ENCODE measurements around the gene RDH8.
A peak's percentile ranks its signal among the peaks of the same experiment; 100 is the strongest.

RDH8 gene

DNA sequence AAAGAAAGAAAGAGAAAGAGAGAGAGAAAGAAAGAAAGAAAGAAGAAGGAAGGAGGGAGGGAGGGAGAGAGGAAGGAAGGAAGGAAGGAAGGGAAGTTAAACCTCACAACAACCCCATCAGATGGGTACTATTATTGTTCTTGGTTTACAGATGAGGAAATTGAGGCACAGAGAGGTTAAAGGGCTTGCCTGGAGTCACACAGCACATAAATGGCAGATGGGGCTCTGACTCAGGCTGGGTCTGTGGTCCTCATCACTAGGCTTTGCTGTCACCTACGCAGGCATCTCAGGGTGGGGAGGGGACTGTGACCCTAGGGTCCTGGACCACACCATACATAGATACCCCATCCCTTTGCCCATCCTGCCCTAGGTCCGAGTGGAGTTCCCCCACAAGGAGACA is 36.3 kb downstream of the RDH8 start:
- H3K9me3 ChIP-seq (ENCODE audit: control insufficient read depth, insufficient read depth, low read depth, low read length) = no peaks in the 10 kb centered on the region
- H3K4me3 ChIP-seq (ENCODE audit: low read depth, low read length) = no peak overlapping the region
- no peaks in the 10 kb centered on the region for H3K36me3 ChIP-seq (ENCODE audit: control insufficient read depth in 2 of 2, insufficient read depth in 1 of 2, low read length in 2 of 2)
- no peak for TF ChIP-seq GFI1B (tag by site-specific recombination; IDR thresholded peaks at IDR 0.05)
- no peak for TF ChIP-seq ZNF473 (tag by site-specific recombination; IDR thresholded peaks at IDR 0.05)
- no peak for TF ChIP-seq ZNF324 (tag by site-specific recombination; IDR thresholded peaks at IDR 0.05)
- TF ChIP-seq ZNF366 (tag by site-specific recombination; conservative IDR thresholded peaks at IDR 0.05) = peak; percentile 55
- TF ChIP-seq ZNF670 (tag by site-specific recombination; IDR thresholded peaks at IDR 0.05; ENCODE audit: low read depth) = no peak
- TF ChIP-seq ZNF776 (tag by site-specific recombination; IDR thresholded peaks at IDR 0.05; ENCODE audit: borderline replicate concordance) = no peak
- H3K27ac ChIP-seq (ENCODE audit: extremely low read depth, low read depth, low read length) = no peak overlapping the region
- POLR2A ChIA-PET = no interaction called here
- CTCF ChIA-PET = interaction anchor here (1.4 kb wide), 1 partner anchor 22 kb away, joined by 4 read pairs; no protein-coding TSS in a partner anchor
- no peaks in the 10 kb centered on the region for H3K4me1 ChIP-seq (ENCODE audit: control insufficient read depth, insufficient read depth, low read length)

DNA sequence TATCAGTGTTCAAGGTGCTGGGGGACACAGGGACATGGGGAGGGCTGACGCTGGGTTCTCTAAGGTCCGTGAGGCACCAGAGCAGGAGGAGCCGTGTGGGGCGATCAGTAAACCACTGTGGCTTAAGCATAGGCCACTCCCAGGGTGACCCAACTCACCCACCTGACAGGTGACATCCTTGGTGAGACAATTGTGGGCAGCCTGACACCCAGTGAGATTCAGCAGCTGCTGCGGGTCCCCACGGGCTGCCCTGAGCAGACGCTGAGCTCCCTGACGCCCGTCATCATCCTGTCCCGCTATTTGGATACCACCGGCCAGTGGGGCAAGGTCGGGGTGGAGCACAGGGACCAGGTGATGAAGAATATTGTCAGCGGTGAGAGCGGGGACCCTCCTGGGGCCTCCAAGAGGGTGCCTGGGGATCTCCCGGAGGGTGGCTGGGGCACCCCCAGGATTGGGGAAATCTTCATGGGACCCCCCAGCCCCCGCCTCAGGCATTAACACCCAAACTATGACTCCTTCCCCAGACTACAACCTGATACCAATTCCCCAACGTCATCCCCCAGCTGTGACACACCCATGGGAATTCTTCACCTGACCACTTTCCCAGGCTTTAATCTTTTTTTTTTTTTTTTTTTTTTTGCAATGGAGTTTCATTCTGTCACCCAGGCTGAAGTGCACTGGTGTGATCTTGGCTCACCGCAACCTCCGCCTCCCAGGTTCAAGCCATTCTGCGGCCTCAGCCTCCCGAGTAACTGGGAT is 39.5 kb downstream of the RDH8 start:
- Histone ChIP-seq H3K4me3 (ENCODE audit: low read depth, low read length) (no peak overlapping the region), H3K27ac (ENCODE audit: extremely low read depth, low read depth, low read length) (no peak overlapping the region), H3K4me1 (ENCODE audit: control insufficient read depth, insufficient read depth, low read length) (no peaks in the 10 kb centered on the region), H3K9me3 (ENCODE audit: control insufficient read depth, insufficient read depth, low read depth, low read length) (no peaks in the 10 kb centered on the region), H3K36me3 (ENCODE audit: control insufficient read depth in 2 of 2, insufficient read depth in 1 of 2, low read length in 2 of 2) (no peaks in the 10 kb centered on the region)
- TF ChIP-seq ZNF16 (tag by site-specific recombination; IDR thresholded peaks at IDR 0.05; ENCODE audit: low read depth) (no peak), ZNF221 (tag by site-specific recombination; IDR thresholded peaks at IDR 0.05; ENCODE audit: borderline replicate concordance) (no peak), SP7 (tag by site-specific recombination; IDR thresholded peaks at IDR 0.05) (no peak), SP2 (tag by site-specific recombination; IDR thresholded peaks at IDR 0.05) (no peak), ZNF600 (tag by site-specific recombination; IDR thresholded peaks at IDR 0.05) (no peak), BCL11B (tag by site-specific recombination; IDR thresholded peaks at IDR 0.05; ENCODE audit: low read depth) (no peak), SCRT1 (tag by site-specific recombination; IDR thresholded peaks at IDR 0.05; ENCODE audit: borderline replicate concordance) (no peak), ZNF174 (tag by site-specific recombination; IDR thresholded peaks at IDR 0.05) (no peak), ZSCAN16 (tag by site-specific recombination; IDR thresholded peaks at IDR 0.05) (no peak), YY2 (tag by site-specific recombination; IDR thresholded peaks at IDR 0.05) (no peak)
- TF ChIP-seq, protein P1, sequence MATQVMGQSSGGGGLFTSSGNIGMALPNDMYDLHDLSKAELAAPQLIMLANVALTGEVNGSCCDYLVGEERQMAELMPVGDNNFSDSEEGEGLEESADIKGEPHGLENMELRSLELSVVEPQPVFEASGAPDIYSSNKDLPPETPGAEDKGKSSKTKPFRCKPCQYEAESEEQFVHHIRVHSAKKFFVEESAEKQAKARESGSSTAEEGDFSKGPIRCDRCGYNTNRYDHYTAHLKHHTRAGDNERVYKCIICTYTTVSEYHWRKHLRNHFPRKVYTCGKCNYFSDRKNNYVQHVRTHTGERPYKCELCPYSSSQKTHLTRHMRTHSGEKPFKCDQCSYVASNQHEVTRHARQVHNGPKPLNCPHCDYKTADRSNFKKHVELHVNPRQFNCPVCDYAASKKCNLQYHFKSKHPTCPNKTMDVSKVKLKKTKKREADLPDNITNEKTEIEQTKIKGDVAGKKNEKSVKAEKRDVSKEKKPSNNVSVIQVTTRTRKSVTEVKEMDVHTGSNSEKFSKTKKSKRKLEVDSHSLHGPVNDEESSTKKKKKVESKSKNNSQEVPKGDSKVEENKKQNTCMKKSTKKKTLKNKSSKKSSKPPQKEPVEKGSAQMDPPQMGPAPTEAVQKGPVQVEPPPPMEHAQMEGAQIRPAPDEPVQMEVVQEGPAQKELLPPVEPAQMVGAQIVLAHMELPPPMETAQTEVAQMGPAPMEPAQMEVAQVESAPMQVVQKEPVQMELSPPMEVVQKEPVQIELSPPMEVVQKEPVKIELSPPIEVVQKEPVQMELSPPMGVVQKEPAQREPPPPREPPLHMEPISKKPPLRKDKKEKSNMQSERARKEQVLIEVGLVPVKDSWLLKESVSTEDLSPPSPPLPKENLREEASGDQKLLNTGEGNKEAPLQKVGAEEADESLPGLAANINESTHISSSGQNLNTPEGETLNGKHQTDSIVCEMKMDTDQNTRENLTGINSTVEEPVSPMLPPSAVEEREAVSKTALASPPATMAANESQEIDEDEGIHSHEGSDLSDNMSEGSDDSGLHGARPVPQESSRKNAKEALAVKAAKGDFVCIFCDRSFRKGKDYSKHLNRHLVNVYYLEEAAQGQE (tag by site-specific recombination; IDR thresholded peaks at IDR 0.05) = no peak
- TF ChIP-seq, protein P2, sequence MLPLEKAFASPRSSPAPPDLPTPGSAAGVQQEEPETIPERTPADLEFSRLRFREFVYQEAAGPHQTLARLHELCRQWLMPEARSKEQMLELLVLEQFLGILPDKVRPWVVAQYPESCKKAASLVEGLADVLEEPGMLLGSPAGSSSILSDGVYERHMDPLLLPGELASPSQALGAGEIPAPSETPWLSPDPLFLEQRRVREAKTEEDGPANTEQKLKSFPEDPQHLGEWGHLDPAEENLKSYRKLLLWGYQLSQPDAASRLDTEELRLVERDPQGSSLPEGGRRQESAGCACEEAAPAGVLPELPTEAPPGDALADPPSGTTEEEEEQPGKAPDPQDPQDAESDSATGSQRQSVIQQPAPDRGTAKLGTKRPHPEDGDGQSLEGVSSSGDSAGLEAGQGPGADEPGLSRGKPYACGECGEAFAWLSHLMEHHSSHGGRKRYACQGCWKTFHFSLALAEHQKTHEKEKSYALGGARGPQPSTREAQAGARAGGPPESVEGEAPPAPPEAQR (tag by site-specific recombination; IDR thresholded peaks at IDR 0.05) = no peak
- TF ChIP-seq, protein P3, sequence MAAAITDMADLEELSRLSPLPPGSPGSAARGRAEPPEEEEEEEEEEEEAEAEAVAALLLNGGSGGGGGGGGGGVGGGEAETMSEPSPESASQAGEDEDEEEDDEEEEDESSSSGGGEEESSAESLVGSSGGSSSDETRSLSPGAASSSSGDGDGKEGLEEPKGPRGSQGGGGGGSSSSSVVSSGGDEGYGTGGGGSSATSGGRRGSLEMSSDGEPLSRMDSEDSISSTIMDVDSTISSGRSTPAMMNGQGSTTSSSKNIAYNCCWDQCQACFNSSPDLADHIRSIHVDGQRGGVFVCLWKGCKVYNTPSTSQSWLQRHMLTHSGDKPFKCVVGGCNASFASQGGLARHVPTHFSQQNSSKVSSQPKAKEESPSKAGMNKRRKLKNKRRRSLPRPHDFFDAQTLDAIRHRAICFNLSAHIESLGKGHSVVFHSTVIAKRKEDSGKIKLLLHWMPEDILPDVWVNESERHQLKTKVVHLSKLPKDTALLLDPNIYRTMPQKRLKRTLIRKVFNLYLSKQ (tag by site-specific recombination; IDR thresholded peaks at IDR 0.05; ENCODE audit: borderline replicate concordance) = no peak
- POLR2A ChIA-PET = interaction anchor here (0.6 kb wide), 1 partner anchor 29 kb away, joined by 3 read pairs; no protein-coding TSS in a partner anchor
- CTCF ChIA-PET = interaction anchor here (0.6 to 1.4 kb wide), 2 partner anchors 25 to 49 kb away, joined by 3 read pairs; no protein-coding TSS in a partner anchor
